ENCODE measurements around the gene EMC9. TPM values are rescaled to one million over a fixed set of nuclear protein-coding genes. Genes with fewer than 3 reads are reported as not detected.

The EMC9 gene
- total RNA-seq (10 to 100 TPM; 17.2 to 18.9 (median 18.1) TPM), polyA plus RNA-seq (21.2 TPM)
- long read RNA-seq, donor 1, transcript EMC9-202 (5 exons, 953 nt): major isoform, 7 of 15 reads
- long read RNA-seq, donor 1, partial matches to known transcripts: 1 of 15 reads
- long read RNA-seq, donor 1, other reads (novel, unspliced or antisense): 3 of 15 reads
- long read RNA-seq, donor 2, partial matches to known transcripts: 0 of 7 reads
- long read RNA-seq, donor 2, other reads (novel, unspliced or antisense): 1 of 7 reads
- long read RNA-seq, donor 3, partial matches to known transcripts: 3 of 15 reads
- long read RNA-seq, donor 3, other reads (novel, unspliced or antisense): 4 of 15 reads
- long read RNA-seq, donor 4, partial matches to known transcripts: 1 of 8 reads
- long read RNA-seq, donor 4, other reads (novel, unspliced or antisense): 3 of 8 reads

- H3K27me3 ChIP-seq (ENCODE audit: control insufficient read depth, insufficient read depth): no peaks in the 10 kb centered on the region
- peak; percentile 95 to 96 for ATAC-seq
- H3K27ac ChIP-seq (ENCODE audit: low read length): peak within 1 kb of the TSS; percentile 98
- no peaks in the 10 kb centered on the region for H3K9me3 ChIP-seq (ENCODE audit: control insufficient read depth, low read length)
- peak; percentile 100 for DNase-seq
- intact Hi-C loops (cut with DNase I): no loop called here
- peaks cover 6% of the 10 kb centered on the region for H3K4me1 ChIP-seq (ENCODE audit: control insufficient read depth, insufficient read depth, low read length)
- WGBS: under 1% methylated on average over 65 of the region's 65 CpGs
- H3K4me3 ChIP-seq (ENCODE audit: low read length): peak within 1 kb of the TSS; percentile 75
These were observed at the start of gene EMC9 for GRCh38 chr14:24141097-24141880. Gene EMC9 (minus strand): TSS chr14:24141591. CDS start chr14:24141304, 287 bp downstream.

GRCh38 chr14:24190416-24190815 lies 49.0 kb upstream of the EMC9 start:
- H3K4me1 ChIP-seq (ENCODE audit: control insufficient read depth, insufficient read depth, low read length): no peaks in the 10 kb centered on the region
- H3K27ac ChIP-seq (ENCODE audit: low read length): no peak overlapping the region

GRCh38 chr14:24189460-24189859 lies 48.1 kb upstream of the EMC9 start:
- H3K9me3 ChIP-seq (ENCODE audit: control insufficient read depth, low read length): no peaks in the 10 kb centered on the region
- DNase-seq (peak in 1 of 3 donors; percentile 35), ATAC-seq (no peak)
- H3K4me1 ChIP-seq (ENCODE audit: control insufficient read depth, insufficient read depth, low read length): no peaks in the 10 kb centered on the region
- intact Hi-C loops (cut with DNase I): no loop called here
- H3K4me3 ChIP-seq (ENCODE audit: low read length): no peak overlapping the region
- WGBS: 92% methylated on average over 9 of the region's 9 CpGs
- H3K27me3 ChIP-seq (ENCODE audit: control insufficient read depth, insufficient read depth): no peaks in the 10 kb centered on the region
- H3K27ac ChIP-seq (ENCODE audit: low read length): no peak overlapping the region

More at GRCh38 chr14:24190416-24190815, 49.0 kb upstream of the EMC9 start:
- no peaks in the 10 kb centered on the region for H3K27me3 ChIP-seq (ENCODE audit: control insufficient read depth, insufficient read depth)
- DNase-seq (peak in 1 of 3 donors; percentile 37), ATAC-seq (no peak)
- WGBS: 90% methylated on average over 10 of the region's 10 CpGs
- no peaks in the 10 kb centered on the region for H3K9me3 ChIP-seq (ENCODE audit: control insufficient read depth, low read length)
- H3K4me3 ChIP-seq (ENCODE audit: low read length): no peak overlapping the region
- intact Hi-C loops (cut with DNase I): no loop called here

GRCh38 chr14:24189059-24189375 lies 47.6 kb upstream of the EMC9 start:
- WGBS: 1% methylated on average over 3 of the region's 3 CpGs
- Histone ChIP-seq H3K27ac (ENCODE audit: low read length) (no peak overlapping the region), H3K27me3 (ENCODE audit: control insufficient read depth, insufficient read depth) (no peaks in the 10 kb centered on the region), H3K4me1 (ENCODE audit: control insufficient read depth, insufficient read depth, low read length) (no peaks in the 10 kb centered on the region), H3K4me3 (ENCODE audit: low read length) (no peak overlapping the region), H3K9me3 (ENCODE audit: control insufficient read depth, low read length) (no peaks in the 10 kb centered on the region)
- DNase-seq (no peak), ATAC-seq (no peak)
- intact Hi-C loops (cut with DNase I): no loop called here

GRCh38 chr14:24188251-24189058 lies 47.1 kb upstream of the EMC9 start, which contains the start of gene IPO4:
Gene IPO4 (minus strand): TSS chr14:24188816. CDS start chr14:24188787, 29 bp downstream.
- intact Hi-C loops (cut with DNase I): no loop called here
- WGBS: under 1% methylated on average over 65 of the region's 65 CpGs
- peak within 1 kb of the TSS; percentile 81 for H3K4me3 ChIP-seq (ENCODE audit: low read length)
- H3K27ac ChIP-seq (ENCODE audit: low read length): peak within 1 kb of the TSS; percentile 55
- H3K9me3 ChIP-seq (ENCODE audit: control insufficient read depth, low read length): no peaks in the 10 kb centered on the region
- peak; percentile 92 to 95 for ATAC-seq
- H3K4me1 ChIP-seq (ENCODE audit: control insufficient read depth, insufficient read depth, low read length): no peaks in the 10 kb centered on the region
- peak; percentile 96 to 98 (median 97) for DNase-seq
- no peaks in the 10 kb centered on the region for H3K27me3 ChIP-seq (ENCODE audit: control insufficient read depth, insufficient read depth)

- Histone ChIP-seq H3K27me3 (ENCODE audit: control insufficient read depth, insufficient read depth) (no peaks in the 10 kb centered on the region), H3K9me3 (ENCODE audit: control insufficient read depth, low read length) (no peaks in the 10 kb centered on the region), H3K27ac (ENCODE audit: low read length) (no peak overlapping the region), H3K4me3 (ENCODE audit: low read length) (no peak overlapping the region), H3K4me1 (ENCODE audit: control insufficient read depth, insufficient read depth, low read length) (no peaks in the 10 kb centered on the region)
- intact Hi-C loops (cut with DNase I): no loop called here
- DNase-seq (peak in 2 of 3 donors; percentile 33 to 43), ATAC-seq (no peak)
- 81% methylated on average over 2 of the region's 2 CpGs for WGBS
These were observed 46.1 kb upstream of the EMC9 start for GRCh38 chr14:24187539-24187915.

GRCh38 chr14:24186831-24187538 lies 45.6 kb upstream of the EMC9 start:
- H3K9me3 ChIP-seq (ENCODE audit: control insufficient read depth, low read length): no peaks in the 10 kb centered on the region
- intact Hi-C loops (cut with DNase I): no loop called here
- no peaks in the 10 kb centered on the region for H3K4me1 ChIP-seq (ENCODE audit: control insufficient read depth, insufficient read depth, low read length)
- ATAC-seq: no peak
- DNase-seq: peak in 1 of 3 donors; percentile 26
- no peak overlapping the region for H3K27ac ChIP-seq (ENCODE audit: low read length)
- 94% methylated on average over 10 of the region's 10 CpGs for WGBS
- H3K4me3 ChIP-seq (ENCODE audit: low read length): no peak overlapping the region
- H3K27me3 ChIP-seq (ENCODE audit: control insufficient read depth, insufficient read depth): no peaks in the 10 kb centered on the region

GRCh38 chr14:24185741-24186140 lies 44.4 kb upstream of the EMC9 start:
- DNase-seq (peak in 2 of 3 donors; percentile 5 to 33), ATAC-seq (no peak)
- intact Hi-C loops (cut with DNase I): no loop called here
- Histone ChIP-seq H3K27me3 (ENCODE audit: control insufficient read depth, insufficient read depth) (no peaks in the 10 kb centered on the region), H3K27ac (ENCODE audit: low read length) (no peak overlapping the region), H3K4me3 (ENCODE audit: low read length) (no peak overlapping the region), H3K9me3 (ENCODE audit: control insufficient read depth, low read length) (no peaks in the 10 kb centered on the region), H3K4me1 (ENCODE audit: control insufficient read depth, insufficient read depth, low read length) (no peaks in the 10 kb centered on the region)
- WGBS: 94% methylated on average over 11 of the region's 11 CpGs

- Histone ChIP-seq H3K4me3 (ENCODE audit: low read length) (no peak overlapping the region), H3K27ac (ENCODE audit: low read length) (no peak overlapping the region), H3K4me1 (ENCODE audit: control insufficient read depth, insufficient read depth, low read length) (no peaks in the 10 kb centered on the region), H3K27me3 (ENCODE audit: control insufficient read depth, insufficient read depth) (no peaks in the 10 kb centered on the region), H3K9me3 (ENCODE audit: control insufficient read depth, low read length) (no peaks in the 10 kb centered on the region)
- WGBS: 96% methylated on average over 7 of the region's 7 CpGs
- ATAC-seq (no peak), DNase-seq (peak in 1 of 3 donors; percentile 24)
- intact Hi-C loops (cut with DNase I): no loop called here
These were observed 43.6 kb upstream of the EMC9 start for GRCh38 chr14:24185026-24185425.
